Ureter (tissue), 1 donor: ENCODE data around the gene HOXA13. TPM values are rescaled to one million over a fixed set of nuclear protein-coding genes. Genes with fewer than 3 reads are reported as not detected.

Source experiments
- DNase-seq: peaks from one replicate; pipeline ENCODE4 v3.0.0-alpha.2; 2020; ENCODE audit warnings: low spot score
- total RNA-seq: library from RNA; stranded (reverse); gene quantifications from one replicate; pipeline ENCODE4 v1.2.4, GENCODE V29; 2023
- donor health status: DM: yes; HTN: yes; CAD: no.

Gene HOXA13
- total RNA-seq, 1 donor from 2014 or later: 15.6 TPM

DNA sequence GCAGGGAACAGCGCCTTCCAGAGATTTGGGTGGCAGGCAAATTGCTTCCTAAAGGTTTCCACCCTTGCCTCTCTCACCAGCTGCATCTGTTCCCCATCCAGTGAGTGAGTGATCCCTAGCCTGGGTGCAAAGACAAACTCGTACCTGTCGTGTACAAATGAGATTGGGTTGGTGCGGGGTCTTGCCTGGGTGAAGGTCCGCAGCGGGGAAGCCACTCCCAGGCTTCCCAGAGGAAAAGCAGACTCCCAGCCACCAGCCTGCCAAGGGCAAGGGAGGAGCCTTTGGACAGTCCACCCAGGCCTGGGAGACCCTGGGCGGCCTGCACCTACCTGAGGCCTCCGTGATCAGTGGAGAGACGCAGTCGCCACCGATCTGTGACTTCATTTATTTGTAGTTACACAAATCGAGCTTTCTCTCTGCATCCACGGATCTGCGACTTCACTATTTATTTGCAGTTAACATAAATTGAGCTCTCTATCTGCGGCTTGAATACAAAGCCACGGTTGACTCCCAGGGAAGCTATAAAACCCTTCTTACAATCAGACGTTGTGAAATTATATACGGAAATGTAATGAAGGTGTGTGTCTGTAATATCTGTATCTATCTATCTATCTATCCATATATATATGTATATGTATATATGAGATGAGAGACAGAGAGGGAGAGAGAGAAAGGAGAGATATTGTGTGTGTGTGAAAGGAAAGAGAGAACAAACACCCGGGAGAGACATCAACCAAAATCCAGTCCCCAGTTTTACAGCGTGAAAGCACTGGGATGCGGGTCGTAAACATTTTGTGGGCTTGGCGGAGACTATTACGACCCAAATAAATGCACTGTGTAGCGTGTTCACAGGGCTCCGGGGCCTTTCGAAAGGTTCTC is 40.4 kb downstream of the HOXA13 start:
- peak; percentile 37 for DNase-seq

DNA sequence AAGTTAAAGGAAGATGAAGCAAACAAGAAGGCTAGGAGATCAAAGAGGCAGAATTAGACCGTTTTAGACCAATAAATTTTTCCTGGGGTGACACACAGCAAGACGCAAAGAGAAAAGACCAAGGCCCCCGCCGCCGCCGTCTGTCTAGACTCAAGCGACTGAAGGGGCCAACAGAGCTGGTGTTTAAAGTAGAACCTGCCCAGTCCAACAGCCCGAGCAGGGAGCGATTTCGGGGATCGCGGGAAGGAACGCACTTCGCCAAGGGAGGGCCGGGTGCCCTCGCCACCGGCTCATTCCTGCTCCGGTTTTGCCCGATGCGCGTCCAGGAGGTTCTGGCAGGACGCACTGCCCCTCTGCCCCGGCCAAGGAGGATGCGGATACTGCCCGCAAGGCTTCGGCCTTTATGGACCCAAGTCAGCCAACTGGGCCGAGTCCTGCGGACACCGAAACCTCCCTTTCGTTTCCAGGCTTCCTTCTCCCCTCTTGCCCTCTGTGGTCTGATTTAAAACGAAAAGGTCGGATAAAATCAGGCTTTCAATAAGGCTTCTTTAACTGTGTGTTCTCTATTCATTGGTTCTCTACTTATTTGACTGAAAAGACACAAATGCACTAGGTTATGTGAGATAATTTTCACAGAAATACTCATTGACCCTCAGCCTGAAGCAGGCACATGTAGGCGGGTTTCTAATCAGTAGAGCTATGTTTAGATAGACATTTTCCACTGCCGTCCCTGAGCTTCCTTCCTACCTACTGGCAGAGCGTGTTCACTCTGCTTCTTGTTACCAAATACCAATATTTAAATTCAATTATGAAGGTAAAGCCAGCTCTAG is 41.2 kb downstream of the HOXA13 start:
- DNase-seq: peak; percentile 46

DNA sequence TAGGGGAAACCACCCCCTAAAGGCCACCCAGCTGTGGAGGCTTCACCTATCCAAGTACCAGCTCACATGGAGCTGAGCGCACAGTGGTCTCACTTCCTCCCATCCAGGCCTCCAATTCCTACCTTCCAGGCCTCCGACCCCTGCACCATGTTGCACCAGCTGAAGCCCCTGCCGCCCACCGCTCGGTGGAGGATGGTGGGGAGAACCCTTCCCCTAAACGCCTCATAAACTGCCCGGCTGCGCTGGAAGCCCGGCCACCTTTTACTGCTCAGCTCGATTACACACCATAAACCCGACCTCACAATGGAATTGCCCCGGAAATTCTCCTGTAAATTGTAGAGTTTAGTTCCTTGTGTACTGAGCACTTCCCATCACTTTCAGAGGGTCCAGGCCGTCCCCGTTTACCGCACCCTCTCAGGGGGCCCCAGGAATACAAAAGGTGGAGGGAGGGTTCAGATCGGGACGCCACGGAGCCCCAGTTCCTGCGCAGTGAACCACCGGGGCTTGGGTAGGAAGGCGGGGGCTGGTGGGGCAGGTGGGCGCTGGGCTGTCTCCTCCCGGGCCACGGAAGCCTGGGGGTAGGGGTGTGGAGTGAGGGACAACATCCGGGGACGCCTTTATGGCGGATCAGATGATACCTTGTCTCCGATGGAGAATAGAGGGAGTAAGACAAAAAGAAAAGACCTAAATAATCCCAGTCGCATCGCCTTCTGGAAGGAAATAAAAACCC is 42.0 kb downstream of the HOXA13 start:
- peak; percentile 29 for DNase-seq

DNA sequence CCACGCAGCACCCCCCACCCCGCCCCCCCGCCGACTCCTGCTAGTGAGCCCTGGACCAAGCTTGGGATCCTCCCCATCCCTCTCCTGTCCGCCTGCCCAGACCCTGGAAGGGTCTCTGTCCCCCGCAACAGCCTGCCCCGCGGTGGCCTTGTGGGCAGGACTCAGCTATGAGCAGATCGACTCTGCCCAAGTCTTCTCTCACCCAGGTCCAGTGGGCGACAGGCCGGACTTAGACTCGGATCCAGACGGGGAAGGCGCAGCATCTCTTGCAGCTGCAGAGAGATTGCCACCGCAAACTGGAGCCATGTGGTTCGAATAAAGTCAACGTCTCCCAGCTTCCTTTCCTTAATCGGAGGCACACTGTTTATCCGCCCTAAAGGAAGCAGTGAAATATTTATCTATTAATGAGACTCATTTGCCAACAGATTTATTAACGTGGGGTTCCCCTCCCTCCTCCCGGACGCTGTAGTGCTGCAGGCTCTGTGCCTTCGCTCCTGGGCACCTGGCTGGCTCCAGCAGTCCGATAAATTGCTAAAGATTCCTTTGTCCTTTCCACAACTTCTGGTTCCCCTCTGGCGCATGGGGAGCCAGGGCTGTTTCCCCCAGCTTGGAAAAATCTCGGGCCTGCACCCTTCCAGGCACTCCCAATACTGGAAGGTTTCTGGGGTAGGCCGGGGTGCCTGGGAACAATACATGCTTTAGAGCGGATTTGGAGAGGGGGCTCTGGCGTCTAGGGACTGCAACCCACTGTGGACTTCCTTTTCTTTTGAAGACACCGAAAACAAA is 42.8 kb downstream of the HOXA13 start:
- no peak for DNase-seq

DNA sequence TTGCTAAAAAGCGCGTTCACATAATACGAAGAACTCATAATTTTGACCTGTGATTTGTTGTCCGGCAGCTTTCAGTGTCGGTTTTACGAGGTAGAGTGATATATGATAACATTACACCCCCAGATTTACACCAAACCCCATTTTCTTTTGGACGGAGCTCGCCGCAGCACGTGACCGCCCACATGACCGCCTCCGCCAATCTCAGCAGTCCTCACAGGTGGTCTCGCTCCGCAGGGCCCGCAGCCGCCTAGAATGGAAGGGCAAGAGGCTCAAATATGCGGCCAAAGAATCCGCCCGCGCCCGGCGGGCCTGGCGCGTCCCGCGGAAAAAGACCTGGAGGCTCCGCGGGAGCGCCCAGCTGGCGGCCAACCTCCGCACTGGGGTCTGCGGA is 43.4 kb downstream of the HOXA13 start, which contains the start of gene HOXA7:
TSS of gene HOXA7 (minus strand) at position 168 of the 391 bp plus-strand sequence. CDS start at position 38, 130 bp downstream.
- peak; percentile 82 for DNase-seq

DNA sequence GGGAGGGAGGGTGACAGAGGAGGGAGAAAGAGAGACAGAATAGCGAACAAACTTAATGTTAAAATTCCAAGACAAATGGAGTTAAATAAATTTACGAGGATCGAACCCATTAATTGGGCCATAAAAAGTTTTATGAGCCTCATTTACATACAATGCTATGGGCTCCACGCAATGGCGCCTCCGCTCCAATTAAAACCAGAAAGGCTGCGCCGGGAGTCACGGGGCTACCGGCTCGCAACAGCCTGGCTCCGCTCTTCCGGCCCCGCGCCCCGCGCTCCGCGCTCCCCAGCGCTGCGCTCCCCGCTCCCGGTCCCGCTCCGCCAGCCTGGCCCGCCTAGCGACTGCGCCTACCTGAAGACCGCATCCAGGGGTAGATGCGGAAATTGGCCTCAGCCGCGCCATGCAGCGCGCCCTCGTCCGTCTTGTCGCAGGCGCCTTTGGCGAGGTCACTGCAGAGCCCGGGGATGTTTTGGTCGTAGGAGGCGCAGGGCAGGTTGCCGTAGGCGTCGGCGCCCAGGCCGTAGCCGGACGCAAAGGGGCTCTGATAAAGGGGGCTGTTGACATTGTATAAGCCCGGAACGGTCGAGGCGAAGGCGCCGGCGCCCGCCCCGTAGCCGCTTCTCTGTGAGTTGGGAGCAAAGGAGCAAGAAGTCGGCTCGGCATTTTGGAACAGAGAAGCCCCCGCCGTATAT is 43.9 kb downstream of the HOXA13 start:
- peak; percentile 46 for DNase-seq

DNA sequence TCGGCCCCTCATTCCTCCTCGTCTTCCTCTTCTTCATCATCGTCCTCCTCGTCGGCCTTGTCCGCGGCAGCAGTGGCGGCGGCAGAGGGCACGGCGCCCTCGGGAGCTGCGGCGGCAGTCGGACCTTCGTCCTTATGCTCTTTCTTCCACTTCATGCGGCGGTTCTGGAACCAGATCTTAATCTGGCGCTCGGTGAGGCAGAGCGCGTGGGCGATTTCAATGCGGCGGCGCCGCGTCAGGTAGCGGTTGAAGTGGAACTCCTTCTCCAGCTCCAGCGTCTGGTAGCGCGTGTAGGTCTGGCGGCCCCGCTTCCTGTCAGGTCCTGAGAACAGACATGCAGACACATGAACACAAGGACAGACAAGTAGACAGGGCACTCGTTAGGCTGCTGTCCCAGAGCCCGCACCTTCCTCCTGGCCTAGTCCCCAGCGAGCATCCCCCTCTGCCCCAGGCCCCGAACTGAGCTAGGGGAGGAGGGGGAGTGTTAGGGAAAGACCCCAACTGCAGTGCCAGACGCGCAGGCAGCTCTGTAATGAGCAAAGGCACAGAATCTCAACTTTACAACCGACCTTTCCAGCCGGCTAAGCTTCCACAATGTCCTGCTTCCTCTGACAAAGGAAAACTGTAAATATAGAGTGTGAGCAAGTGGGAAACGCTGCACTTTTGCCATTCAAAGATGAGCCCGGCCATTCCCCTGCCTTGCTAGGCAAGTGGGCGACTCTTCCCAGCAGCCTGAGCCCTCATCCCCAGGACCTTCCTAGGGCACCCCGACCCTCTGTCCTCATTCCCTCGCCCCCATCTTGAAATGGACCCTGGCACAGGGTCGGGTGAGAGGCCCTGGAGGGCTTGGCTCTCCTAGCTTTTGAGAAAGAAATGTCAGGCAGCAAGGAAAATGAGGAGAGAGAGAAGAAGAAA is 44.7 kb downstream of the HOXA13 start:
- peak; percentile 49 for DNase-seq

DNA sequence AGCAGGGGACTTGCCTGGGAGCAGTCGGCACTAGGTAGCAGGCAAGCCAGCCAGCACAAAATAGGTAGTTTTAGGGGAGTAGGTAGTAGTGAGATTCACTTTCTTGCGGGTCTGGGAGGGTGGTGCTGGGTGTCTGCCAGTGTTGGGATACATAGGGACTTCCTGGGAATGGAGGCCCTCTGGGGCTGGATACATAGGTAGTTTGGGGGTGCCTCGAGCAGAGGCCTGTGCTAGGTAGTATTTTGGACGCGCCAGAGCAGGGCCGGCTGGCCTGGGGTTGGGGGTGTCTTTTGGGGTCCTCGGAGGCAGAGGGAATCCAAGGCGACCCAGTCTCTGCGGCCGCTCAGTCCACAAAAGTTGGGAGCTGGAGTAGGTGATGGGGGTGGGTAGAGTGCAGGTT is 45.5 kb downstream of the HOXA13 start:
- no peak for DNase-seq

DNA sequence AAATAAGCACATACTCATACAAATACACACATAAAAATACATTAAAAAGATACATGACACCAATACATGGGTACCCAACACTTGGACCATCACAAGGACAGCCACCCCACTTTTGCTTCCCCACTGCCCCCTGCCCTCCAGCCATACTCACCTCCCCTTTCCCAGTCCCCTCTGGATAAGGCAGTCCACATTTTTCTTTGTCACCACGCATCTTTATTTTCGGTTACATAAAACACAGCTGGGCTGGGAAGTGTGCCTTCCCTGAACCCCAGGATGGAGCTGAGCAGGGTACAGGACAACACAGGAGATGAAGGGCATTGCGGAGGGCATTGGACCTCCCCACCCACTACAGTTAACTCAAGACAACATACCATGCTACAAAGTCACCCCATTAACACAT is 46.4 kb downstream of the HOXA13 start:
- no peak for DNase-seq

DNA sequence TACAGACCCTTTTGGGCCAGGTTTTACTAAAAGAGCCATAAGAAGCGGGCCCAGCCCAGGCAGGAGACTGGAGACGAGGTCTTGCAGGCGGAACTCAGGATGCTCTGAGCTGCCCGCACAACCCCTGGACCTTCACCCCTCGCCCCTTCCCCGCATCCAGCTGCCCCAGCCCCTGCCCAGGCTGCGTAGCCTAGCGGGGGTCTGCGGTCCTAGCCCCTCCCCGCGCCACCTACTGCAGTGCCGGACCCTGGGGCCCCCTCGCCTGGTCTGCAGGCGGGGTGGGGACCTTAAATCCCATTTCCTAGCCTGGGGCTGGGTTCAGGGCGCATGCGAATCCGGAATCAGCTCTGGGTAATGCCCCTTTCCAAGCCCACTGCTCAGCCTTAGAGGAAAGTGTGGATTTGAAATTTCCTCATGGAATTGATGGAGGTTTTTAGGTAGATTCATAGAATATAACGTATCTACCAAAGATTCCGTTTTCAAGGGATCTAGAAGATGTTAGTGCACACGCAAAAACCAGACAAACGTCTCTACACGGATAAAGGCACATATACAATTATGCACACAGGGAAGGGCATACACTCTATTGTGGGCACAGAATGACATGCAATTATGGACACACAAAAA is 47.0 kb downstream of the HOXA13 start:
- no peak for DNase-seq

DNA sequence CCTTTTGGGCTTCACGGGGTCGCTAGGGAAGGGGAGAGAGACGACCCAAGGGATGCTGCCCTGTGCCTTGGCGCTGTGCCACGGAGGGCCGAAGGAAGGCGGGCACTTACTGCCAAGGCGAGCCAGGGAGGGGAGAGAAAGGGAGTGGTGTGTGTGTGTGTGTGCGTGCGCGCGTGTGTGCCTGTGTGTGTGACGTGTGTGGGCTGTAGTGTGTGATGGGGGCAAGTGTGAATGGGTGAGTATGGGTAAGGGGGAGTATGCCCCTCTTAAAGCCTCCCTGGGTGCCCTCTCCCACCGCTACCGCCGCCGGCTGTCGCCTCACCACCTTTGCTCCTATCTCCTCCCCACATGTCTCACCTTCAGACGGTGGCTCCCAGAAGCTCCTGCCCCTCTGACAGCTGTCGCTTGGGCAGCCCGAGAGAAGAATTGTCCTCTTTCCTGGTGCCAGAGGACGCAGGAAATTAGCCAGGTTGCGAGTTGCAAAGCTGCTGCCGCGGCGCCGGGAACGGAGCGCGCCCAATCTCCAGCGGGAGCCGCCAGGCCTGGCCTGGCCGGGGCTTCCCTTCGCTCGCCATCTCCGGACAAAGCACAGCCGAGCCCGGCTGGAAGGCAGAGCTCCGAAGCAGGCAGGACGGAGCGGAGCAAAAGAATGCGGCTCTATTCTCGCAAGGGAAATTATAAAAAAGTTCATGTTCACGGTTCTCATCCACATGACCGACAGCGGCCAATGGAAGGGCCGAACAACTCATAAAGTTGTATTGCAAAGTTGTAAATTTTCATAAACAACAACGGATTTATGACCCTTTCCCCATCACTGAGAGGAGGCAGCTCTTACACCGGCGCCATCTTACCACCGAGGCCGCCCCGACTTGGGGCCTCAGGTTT is 47.7 kb downstream of the HOXA13 start, which contains the start of gene HOXA3:
TSS of gene HOXA3 (minus strand) at position 653 of the 885 bp plus-strand sequence. CDS start 41,943 bp downstream, outside the sequence.
- peak; percentile 70 for DNase-seq

DNA sequence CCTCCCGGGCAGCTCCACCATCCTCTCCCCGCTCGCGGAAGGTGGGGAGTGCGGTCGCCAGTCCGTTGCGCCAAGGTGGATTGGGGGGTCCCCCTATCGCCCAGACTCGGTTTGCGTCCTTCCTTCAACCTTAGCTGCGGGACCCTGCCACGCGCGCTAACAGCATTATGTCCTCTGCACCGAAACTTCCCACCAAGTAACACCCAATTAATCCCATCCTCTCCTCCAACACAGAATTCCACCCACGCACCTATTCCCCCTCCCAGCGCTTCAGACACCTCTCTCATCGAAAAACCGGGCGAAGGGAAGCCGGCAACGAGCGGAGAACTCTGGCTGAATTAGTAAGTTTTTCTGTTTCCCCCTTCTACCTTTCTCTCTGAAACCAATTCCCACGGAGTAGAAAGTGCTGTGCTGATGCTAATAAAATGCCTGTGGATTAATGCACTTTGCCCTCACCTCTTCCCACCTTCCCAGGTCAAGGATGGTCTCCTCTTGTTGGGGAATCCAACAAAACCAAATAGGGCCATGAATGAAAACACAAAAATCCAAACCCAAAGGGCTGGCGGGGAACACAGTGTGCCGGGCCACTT is 48.5 kb downstream of the HOXA13 start:
- no peak for DNase-seq

DNA sequence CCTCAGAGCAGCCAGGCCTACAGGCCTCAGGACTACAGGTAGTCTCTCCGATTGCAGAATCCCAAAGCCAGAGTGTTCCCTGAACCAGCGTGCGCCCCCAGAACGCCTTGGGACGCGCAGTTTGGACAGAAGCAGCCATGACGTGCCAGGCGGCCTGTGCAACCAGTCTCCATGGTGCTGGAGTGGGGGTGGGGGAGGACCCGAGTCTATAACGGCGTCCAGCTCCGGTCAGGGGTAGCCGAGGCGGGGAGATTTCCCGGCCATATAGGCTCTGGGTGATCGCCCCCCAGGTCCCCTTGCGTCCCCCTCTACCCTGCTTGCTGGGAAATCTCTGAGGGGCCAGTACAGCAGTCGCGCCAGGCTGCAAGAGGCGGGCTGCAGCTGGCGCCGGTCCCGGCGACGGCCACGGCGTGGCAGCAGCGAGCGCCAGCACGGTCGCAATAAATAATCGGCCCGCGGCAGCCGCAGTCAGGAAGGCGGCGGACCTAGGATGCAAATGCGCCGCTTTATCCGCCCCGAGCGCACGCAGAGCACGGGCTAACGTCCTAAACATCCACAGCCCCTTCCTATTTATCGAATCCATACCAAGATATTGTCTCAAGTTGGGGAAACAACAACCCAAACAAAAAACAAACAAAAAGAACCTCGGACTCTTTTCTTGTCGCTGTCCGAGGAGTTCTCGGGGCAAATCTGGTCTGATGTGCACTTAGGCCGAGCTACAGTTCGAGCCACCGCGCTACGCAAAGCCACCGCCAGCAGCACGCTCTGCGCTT is 49.1 kb downstream of the HOXA13 start:
- DNase-seq: peak; percentile 79

DNA sequence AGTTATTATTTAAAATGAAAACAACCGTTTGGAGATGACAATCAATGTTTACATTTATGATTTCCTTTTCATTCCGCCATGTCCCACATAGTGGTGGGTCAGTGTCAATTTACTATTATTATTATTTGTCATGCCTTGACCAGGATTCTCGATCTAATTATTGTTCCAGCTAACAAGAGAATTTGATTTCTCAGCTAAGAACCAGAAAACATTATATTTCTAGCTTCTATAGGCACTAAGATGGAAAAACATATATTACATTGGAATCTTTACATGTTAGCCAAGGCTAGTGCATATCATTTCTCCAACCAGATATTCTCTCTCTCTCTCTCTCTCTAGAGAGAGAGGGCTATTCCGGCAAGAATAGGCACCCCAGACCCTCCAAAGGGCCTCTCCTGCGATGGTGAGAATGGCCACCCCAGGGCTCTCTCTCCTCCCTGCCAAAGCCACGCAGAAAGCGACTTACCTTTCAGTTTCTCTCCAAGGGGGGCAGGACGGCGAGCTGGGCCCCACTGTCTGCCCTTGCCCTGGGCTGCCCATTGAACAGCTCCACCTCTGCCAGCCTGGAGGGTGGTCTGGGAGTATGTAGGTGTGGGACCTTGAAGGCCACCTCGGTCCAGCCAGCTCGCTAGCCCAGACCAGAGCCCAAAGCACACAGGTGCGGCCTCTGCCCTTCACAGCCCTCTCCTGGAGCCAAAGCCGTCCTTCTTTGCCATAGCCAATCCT is 49.9 kb downstream of the HOXA13 start:
- peak; percentile 43 for DNase-seq

DNA sequence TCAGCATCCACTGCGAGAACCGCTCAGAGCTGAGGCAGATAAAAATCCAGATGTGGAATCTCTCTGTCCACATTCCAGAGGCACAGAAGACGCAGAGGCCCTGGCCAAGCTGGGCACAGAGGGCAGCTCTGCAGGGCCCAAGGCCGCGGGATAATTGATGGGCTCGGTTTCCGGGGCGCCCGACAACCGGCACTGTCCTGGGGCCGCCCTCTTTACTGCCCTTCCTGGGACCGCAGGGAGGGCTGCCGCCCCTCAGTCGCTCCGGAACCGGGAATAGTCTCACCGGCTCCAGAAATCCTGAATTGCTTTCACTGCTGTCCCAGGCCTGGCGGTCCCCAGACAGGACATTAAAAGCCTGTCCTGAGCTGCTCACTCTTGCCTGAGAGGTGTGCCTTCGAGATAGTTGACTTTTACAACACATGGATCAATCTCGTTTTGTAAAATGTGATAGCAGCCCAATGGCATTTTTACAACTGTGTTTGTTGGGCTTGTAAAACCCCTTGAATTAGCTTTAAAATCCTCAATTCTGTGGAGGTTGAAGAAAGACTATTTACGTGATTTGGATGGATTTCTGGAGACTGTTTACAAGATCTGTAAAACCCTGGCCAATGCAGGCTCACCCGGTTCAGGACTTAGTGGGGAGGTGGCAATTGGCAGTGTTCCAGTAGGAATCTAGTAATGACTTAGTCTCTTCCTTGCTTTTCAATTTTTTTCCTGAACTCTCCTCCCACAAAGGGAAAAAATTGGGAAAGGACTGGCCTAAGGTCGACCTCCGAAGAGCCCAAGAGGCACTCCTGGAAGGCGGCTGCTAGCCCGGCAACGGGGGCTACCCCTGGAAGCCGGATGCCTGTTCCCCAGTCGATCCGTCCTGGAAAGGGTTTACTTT is 50.9 kb downstream of the HOXA13 start:
- peak; percentile 43 for DNase-seq
